ENCODE measurements around the gene BABAM1.

Gene BABAM1

DNA sequence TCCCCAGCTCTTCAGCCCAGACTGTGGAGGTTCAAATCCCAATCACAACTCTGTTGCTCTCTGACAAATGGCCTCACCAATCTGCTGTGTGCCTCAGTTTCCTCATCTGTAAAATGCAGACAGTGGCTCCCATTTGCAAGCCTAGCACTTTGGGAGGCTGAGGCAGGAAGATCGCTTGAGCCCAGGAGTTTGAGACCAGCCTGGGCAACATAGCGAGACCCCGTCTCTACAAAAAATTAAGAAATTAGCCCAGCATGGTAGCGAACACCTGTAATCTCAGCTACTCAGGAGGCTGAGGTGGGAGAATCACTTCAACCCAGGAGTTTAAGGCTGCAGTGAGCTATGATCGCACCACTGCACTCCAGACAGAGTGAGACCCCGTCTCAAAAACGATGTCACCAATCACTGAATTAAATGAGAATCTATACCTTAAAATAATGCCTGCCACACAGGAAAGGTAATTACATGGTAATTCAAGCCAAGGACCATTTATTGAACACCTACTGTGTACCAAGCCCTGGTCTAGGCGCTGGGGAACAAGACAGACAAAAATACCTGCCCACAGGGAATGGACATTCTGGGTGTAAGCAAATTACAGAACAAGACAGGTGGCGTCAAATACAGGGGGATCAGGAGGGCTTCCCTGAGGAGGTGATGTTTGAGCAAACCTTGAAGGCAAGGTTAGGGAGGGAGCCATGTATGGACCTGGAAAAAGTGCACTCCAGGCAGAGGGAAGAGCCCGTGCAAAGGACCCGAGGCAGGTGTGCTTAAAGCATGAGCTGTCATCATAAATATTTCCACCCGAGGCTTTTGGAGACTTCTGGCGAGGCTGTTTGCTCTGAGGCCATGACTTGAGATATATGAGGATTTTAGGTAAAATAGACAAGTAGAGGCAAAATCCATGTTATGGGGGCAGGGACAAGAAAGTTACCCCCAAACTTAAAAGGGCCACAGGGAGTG, 29.2 kb upstream of the BABAM1 start:
- TF ChIP-seq, protein P1, sequence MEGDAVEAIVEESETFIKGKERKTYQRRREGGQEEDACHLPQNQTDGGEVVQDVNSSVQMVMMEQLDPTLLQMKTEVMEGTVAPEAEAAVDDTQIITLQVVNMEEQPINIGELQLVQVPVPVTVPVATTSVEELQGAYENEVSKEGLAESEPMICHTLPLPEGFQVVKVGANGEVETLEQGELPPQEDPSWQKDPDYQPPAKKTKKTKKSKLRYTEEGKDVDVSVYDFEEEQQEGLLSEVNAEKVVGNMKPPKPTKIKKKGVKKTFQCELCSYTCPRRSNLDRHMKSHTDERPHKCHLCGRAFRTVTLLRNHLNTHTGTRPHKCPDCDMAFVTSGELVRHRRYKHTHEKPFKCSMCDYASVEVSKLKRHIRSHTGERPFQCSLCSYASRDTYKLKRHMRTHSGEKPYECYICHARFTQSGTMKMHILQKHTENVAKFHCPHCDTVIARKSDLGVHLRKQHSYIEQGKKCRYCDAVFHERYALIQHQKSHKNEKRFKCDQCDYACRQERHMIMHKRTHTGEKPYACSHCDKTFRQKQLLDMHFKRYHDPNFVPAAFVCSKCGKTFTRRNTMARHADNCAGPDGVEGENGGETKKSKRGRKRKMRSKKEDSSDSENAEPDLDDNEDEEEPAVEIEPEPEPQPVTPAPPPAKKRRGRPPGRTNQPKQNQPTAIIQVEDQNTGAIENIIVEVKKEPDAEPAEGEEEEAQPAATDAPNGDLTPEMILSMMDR (IDR thresholded peaks at IDR 0.05; ENCODE audit: low read depth, low read length) = no peak
- DNase-seq (ENCODE audit: low read depth in 2 of 2) = no peak
- H3K4me3 ChIP-seq (replicated peaks in 1 of 2; ENCODE audit: low read depth in 2 of 2, low read length in 2 of 2) = no peak overlapping the region

DNA sequence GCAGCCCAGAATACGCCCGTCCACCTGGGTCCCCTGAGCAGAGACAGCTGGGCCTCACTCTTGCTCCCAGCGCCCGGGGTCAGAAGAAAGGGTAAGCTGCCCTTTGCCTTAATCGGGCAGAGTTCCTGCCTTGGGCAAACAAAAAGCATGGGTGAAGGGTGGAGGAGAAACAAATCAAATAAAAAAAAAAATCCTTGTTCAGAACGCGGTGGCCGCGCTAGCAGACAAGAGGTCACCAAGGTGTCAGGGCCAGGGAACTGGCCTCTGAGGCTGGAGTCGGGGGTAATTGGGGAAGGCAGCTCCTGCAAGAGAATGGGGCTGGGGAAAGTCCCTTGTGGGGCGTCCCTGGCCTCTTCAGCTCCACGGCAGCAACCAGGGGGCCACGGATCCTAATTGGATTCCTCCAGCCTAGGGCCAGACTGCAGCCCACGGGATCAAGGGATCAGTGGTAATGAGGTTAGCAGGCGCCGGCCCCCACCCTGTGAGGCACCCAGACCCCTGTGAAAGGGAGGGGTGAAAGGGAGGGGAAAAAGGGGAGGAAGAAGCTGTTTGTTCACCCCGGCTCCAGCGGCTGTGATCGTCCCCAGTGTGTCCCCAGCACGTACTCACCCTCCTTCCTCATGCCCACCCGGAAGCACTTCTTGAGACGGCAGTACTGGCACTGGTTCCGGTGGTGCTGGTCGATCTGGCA, 27.0 kb upstream of the BABAM1 start:
- no peak overlapping the region for H3K4me3 ChIP-seq (replicated peaks in 1 of 2; ENCODE audit: low read depth in 2 of 2, low read length in 2 of 2)
- DNase-seq (ENCODE audit: low read depth in 2 of 2) = no peak
- TF ChIP-seq, protein P1 (IDR thresholded peaks at IDR 0.05; ENCODE audit: low read depth, low read length) = no peak

DNA sequence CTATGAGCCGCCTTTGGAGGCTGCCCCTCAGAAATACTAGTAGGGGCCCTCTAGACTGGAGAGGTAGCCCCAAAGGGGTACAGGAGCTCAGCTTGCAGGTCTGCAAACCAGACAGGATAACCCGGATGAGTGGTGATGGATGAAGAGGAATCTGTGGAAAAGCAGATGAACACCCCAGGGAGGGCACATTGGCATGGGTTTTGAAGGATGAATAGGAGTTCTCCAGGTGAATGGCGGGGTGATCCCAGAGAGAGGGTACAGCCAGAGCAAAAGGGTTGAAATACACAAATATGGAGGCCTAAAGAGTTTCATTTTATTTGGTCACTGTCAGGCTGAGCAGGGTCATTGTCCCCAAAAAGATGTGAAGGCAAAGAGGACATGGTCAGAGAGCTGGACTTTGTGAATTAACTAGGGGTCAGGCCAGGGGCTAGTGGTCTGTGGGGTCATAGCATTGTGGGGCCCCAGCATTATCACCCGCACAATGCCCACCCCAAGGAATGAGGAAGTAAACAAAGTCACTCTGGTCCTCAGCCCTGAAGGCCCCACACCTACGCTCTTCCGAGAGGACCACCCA, 26.3 kb upstream of the BABAM1 start:
- TF ChIP-seq, protein P1 (IDR thresholded peaks at IDR 0.05; ENCODE audit: low read depth, low read length) = no peak
- no peak for DNase-seq (ENCODE audit: low read depth in 2 of 2)
- no peak overlapping the region for H3K4me3 ChIP-seq (replicated peaks in 1 of 2; ENCODE audit: low read depth in 2 of 2, low read length in 2 of 2)

DNA sequence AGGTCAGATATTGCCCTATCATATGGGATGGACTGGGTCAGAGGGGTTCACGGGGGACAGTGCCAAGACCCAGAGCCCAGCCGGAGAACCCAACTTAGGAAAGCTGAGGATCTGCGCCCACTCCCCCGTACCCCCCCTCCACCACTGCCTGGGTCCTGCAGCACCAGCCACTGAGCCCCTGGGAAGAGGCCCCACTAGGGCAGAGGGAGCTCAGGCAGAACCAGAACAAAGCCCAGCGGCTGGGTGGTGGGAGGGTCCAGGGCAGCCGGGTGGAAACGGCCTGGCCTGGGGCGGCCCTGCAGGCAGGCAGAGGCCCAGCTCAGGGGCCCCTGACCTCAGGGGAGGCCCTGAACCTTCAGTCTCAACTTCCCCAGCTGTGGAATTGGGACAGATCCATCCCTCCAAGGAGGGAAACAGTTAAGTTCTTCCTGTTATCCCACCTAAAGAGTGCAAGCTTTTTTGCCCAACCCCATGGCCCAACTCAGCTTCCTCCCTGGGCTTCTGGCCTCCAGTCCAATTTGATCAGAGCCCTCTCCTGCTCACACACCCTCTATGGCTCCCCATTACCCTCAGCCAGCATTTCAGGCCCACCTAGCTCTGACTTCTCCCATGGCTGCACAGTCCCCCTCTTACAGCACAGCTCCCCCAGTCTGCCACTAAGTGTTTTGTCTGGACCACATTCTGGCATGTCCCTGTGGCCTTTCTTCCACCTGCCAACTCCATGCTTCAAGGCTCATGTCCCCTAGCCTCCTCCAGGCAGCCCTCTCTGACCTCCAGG, 24.6 kb upstream of the BABAM1 start:
- TF ChIP-seq, protein P1 (IDR thresholded peaks at IDR 0.05; ENCODE audit: low read depth, low read length) = no peak
- H3K4me3 ChIP-seq (replicated peaks in 1 of 2; ENCODE audit: low read depth in 2 of 2, low read length in 2 of 2) = peak overlapping the region in 1 of 2 donors; percentile 86
- no peak for DNase-seq (ENCODE audit: low read depth in 2 of 2)

DNA sequence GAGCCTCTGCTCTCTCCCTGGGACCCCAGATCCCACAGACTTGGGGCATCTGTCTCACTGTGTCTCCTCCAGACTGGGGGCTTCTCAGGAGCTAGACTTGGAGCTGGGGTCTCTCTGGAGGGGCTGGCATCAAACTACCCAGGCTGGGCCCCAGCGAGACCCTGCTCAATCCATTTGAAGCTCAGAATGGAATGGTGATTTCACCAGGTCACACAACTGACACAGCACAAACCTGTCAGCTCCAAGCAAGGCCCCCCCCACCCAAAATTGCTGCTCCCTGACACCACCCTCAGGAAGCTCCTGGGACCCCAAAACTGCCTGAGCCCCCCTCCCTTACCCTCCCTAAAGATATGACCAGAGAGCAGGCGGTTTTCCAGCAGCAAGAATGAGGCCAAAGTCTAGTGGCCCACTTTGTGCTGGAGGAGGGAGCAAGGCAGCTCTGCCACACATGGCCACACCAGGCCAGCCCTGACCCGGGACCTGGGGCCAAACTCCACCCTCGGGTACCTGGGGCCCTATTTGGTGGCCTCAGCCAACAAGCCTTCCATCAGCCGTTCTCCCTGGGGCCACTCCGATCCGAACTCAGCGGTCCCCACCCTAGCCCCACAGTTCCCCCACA, 23.9 kb upstream of the BABAM1 start:
- peak overlapping the region; percentile 86 to 88 for H3K4me3 ChIP-seq (replicated peaks in 1 of 2; ENCODE audit: low read depth in 2 of 2, low read length in 2 of 2)
- TF ChIP-seq, protein P1 (IDR thresholded peaks at IDR 0.05; ENCODE audit: low read depth, low read length) = no peak
- no peak for DNase-seq (ENCODE audit: low read depth in 2 of 2)

Data from cardiac fibroblast (primary cell).